T-helper 1 cell treated with Interleukin-12 subunit alpha and Interleukin-12 subunit beta and Interleukin-4 antibody, amounts not matched to agents 30 ng/mL and 1 ng/mL, for 36 hours (primary cell): Measurements from ENCODE around the gene ATP8B3. TPM values are rescaled to one million over a fixed set of nuclear protein-coding genes. Genes with fewer than 3 reads are reported as not detected.

Source experiments
- intact Hi-C: fragments of 100-400 bp; cut with micrococcal nuclease; formaldehyde crosslinking; loops from one replicate; pipeline ENCODE4 v1.15.1; 2024
- total RNA-seq: library from RNA; stranded (reverse); gene quantifications from 2 replicates; pipeline ENCODE4 v1.2.3, GENCODE V29; 2022

ATP8B3 gene
- total RNA-seq, 1 donor from 2014 or later: 14.2 TPM

DNA sequence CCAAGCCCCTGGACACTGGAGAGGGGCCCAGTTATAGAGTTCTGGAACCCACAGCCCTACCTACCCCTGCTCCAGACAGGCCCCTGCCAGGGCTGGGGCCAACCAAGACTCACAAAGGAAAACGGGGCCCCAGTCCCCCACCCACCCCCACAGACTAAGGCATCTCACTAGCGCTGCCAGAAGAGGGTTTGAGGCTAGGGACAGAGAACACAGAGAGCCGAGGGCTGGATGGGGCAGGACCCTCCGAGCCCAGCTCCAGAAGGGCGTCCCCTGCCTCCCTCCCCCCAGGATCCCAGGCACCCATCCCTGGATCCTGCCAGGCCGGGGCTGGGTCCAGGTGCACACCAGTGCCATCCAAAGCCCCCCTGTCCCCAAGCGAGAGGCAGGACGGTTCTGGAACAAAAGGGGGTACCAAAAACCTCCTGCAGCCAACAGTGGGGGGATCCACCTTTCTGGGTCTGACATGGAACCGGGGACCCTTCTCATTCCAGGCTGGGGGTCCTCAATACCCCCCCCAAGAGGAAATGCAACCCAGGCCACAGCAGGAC lies 40.6 kb upstream of the ATP8B3 start:
- intact Hi-C loops: no loop called here

DNA sequence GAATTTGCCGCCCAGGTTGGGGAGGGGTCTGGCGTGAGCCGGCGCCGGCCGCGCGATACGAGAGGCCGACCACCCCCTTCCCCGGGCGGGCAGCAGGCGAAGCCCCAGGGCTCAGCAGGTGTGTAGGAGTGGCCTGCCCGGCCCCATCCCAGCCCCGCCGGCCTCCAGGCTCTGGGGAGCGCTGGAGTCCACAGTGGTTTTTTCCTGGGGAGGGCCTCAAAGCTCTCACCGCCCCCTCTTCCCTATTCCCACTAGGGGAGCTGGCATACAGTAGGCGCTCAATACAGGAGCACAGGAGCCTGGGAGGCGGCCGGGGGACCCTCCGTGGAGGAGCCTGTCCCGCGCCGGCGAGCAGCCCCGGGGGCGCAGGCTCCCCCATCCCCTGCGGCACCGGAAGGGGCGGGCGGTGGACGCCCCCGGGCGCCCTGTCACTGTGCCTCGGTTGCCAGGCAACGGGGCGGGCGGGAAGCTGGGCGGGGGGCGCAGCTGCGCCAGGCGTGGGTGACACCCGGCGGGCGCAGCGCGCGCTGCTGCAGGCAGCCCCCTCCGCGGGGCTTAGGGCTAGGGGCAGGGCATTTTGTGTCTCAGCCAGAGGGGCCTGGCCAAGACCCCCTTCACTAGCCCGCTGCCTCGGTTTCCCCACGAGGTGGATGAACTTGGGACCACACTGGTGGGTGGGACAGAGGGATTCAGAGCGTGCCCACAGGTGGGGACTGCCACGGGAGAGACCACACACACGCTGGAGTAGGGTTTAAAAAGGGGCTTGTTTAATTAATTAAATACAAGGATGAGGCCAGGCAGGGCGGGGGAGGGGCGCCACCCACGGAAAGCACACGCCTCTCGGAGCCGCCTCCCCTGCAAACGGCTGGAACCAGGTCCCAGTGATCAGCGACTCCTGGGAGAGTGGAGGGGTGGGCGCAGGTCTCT lies 39.8 kb upstream of the ATP8B3 start:
- intact Hi-C loops: no loop called here

DNA sequence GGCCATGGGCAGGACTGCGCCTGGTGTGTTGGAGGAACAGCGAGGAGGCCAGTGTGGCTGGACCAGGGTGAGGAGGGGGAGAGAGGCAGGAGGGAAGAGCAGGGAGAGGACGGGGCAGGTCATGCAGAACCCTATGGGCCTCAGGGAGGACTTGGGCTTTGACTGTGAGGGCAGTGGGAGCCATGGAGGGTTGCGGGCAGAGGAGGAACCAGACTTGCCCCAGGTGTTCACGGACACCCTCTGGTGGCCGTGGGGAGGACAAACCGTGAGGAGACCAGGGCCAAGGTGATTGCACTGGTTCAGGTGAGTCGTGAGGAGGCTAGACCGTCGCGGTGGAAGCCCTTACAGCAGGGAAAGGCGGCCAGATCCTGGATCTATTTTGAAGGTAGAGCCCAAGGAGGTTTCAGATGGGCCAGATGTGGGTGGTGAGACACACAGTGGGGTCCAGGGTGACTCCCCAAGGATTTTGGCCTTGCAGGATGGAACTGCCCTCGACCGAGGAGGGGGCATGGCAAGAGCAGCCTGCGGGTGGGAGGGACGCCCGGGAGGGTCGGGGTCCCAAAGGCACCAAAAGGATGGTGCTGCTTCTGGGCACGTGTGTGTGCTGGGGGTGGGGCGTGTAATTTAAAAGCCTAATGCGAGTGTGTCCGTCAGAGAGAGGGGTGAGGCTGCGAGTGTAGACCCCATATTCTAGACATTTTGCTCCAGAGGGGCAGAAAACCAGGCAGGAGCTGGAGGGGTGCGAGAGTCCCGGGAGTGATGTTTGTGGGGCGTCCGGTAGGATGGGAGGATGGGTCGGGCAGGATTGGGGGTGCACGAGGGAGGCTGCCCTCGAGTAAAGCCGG lies 39.0 kb upstream of the ATP8B3 start:
- intact Hi-C loops: no loop called here

DNA sequence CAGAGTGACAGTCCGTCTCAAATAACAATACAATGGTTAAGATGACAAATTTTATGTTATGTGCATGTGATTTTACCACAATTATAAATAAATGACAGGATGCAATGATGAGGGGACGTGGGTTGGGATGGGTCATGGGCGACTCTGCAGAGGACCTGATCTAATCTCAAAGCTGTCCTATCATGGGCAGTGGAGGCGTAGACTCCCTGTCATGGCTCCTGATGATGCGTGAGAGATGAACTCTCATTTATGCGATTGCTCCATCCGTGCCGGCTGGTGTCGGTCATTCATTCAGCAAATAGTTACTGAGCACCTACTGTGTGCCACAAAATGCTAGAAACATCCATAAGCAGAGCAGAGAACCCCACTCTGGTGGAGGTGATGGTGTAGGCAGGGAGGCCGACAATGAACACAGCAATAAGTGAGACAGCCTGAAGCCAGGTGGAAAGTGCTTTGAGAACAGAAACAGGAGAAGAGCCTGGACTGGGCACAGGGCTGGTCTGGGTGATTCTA lies 37.9 kb upstream of the ATP8B3 start:
- intact Hi-C loops: no loop called here

DNA sequence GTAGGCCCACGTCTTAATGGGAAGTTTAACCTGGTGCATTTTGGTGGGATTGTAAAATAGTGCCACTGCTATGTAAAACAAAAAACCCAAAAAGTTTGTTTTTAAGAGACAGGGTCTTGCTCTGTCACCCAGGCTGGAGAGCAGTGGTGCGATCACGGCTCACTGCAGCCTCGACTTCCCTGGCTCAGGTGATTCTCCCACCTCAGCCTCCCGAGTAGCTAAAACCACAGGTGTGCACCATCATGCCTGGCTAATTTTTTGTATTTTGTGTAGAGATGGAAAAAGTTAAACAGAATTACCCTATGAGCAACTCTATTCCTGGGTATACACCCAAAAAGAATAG lies 37.0 kb upstream of the ATP8B3 start:
- intact Hi-C loops: no loop called here

DNA sequence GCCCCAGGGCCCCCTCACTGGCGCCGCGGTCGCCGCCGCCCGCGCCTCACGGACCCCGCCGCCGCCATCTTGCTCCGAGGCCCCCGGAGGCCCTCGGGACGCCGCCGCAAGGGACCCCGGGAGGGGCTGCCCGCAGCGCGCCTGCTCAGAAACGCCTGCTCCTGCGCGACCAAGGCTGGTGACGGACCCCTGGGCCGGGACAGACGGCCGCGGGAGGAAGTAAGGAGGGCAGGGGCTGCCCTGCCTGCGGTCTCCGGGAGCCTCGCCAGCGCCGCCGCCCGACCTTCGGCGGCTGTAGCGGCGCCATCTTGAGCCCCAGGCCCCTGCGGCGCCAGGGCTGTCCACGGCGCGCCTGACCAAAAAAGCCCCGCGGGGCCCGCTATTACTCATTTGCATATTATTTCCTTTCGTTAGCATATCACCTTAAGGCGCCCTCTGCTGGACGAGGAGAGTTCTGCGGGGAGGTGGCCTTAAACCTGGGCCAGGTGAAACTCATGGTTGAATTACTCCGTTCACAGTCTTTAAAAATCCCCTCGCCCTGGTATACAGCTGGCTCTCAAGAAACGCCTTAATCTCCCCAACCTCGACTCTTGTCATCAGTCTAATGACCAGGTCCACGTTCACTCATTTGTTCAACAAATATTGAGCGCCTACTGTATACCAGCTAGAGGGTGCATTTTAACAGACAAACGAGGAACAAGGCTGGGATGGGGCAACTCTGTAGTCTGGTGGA lies 36.5 kb upstream of the ATP8B3 start, which contains the start of gene REXO1:
Gene REXO1, minus strand, starts transcription at position 85 of the 733 bp plus-strand sequence. CDS start 125 bp downstream, outside the sequence.
- intact Hi-C loops: loop anchor here (1.0 kb wide), 3 partner anchors 36 to 195 kb away; partner anchors contain the start of genes ABHD17A and ATP8B3

DNA sequence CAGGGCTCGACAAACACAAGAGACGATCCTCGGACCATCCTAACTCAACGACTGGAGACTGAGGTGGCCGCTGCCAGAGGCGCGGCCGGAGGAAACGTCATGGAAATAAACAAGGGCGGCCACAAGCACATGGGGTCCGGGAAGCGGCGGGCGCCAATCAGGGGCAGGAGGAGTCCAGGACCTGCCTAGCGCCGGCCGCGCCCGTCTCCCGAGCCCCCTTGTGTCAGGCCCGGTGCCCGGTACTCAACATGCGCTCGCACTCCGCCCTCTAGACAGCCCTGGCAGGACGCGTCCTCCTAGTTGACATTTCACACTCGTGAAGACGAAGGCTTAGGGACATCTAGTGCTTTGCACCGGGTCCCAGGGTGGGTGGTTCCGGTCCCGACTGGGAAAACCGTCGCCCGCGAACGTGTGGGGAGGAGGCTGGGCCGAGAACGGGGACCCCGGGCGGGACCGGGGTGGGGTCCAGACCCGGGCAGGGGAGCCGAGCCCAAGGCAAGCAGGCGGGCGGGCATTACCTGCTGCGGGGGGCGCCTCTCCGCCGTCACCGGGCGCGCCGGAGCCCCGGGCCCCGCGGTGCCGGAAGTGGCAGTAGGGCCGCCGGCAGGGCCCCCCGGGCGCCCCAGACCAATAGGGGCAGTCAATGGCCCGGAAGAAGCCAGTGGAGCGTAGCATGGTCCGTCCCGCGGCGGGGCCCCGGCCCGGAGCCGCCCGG lies 35.8 kb upstream of the ATP8B3 start:
- intact Hi-C loops: loop anchor here (1.0 kb wide), 3 partner anchors 36 to 195 kb away; partner anchors contain the start of genes ABHD17A and ATP8B3

DNA sequence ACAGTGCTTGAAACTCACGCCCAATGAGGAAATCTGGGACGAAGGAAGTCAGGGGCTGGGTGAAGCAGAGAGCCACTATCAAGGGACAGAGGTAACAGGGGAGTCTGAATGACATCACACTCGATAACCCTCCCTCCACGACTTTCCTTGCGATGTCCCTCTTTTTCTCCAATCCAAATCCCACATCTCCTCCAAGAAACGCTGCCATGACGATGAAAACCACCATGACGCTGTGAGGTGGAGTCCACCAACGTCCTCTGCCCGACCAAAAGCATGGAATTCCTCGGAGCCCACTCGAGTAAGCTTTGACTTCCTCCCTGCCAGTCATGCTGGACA lies 35.2 kb upstream of the ATP8B3 start:
- intact Hi-C loops: no loop called here

DNA sequence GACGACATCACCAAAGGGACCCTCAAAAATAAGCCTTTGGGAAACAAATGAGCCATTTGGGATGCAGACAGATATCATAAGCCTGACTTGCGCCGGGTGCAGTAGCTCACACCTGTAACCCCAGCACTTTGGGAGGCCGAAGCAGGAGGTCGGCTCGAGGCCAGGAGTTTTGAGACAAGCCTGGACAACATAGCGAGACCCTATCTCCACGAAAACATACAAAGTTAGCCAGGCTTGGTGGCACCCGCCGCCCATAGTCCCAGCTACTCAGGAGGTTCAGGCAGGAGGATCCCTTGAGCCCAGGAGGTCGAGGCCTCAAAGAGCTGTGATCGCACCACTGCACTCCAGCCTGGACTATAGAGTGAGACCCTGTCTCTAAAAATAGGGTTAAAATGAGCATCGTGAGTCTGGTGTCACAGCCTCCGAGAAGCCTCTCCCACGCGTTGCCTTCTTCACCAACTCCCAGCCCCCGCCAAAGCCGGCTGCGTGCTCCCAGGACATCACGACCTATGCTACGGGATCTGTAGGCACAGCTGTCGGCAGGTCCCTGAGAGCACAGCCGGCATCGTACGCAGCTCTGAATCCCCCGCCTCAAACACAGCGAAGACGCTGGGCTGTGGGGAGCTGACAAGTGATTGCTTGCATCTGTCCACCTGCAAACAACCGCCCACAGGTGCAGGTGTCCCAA lies 34.6 kb upstream of the ATP8B3 start:
- intact Hi-C loops: no loop called here

DNA sequence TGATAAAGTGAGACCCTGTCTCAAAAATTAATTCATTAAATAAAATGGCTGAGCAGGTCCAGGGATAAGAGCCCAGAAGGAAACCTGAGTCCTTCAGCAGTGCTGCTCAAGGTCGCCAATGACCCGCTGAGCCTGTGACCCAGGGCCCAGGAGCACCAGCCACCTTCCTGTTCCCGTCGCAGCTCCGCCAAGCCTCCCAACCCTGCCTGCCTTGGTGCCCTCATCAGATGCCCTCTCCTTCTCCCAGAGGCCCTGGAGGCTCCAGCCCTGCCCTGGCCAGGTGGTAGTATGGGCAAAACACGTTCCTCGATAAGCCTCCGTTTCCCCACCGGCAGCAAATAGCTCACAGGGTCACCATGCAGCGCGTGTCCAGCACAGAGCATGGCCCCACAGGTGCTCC lies 33.6 kb upstream of the ATP8B3 start:
- intact Hi-C loops: no loop called here

DNA sequence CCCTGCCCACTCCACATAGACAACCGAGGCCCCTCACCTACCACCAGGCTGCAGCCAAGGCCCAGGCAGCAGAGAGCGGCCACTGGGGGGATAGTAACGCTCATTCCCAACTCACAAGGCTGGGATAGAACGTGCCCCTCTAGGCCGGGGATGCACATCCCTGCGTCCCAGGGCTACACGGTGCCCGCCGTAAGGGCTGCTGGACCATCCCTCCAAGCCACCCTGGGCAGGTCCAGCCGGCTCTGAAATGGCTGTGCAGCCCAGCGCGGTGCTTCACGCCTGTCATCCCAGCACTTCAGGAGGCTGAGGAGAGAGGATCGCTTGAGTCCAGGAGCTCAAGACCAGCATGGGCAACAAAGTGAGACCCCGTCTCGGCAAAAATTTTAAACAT lies 33.0 kb upstream of the ATP8B3 start:
- intact Hi-C loops: no loop called here

DNA sequence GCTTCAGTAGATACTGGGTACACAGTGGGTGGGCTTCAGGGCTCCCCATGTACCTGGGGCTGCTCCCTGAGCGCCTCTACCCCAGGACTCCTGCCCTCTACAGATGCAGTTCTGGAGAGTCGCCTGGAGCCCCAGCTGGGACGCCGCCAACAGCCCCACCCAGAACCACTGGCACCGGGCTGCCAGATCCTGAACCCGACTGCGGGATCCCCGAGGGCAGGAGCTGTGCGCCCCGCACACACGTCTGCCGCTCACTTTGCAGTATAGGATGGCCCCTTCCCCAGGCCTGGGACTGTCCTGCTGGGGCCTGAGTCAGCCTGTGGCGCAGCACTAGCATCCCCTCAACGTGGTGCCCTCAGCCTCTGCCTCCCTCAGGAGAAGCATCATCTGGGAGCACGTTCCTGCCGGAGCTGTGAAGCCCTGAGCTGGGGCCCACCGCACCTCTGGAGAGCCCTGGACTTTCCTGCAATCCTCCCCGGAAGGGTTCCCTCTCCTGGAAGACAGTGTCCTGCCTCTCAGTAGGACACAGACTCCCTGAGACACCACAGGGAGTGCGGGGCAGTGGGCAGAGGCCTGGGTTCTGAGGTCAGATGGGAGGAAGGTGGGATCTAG lies 32.5 kb upstream of the ATP8B3 start:
- intact Hi-C loops: no loop called here

DNA sequence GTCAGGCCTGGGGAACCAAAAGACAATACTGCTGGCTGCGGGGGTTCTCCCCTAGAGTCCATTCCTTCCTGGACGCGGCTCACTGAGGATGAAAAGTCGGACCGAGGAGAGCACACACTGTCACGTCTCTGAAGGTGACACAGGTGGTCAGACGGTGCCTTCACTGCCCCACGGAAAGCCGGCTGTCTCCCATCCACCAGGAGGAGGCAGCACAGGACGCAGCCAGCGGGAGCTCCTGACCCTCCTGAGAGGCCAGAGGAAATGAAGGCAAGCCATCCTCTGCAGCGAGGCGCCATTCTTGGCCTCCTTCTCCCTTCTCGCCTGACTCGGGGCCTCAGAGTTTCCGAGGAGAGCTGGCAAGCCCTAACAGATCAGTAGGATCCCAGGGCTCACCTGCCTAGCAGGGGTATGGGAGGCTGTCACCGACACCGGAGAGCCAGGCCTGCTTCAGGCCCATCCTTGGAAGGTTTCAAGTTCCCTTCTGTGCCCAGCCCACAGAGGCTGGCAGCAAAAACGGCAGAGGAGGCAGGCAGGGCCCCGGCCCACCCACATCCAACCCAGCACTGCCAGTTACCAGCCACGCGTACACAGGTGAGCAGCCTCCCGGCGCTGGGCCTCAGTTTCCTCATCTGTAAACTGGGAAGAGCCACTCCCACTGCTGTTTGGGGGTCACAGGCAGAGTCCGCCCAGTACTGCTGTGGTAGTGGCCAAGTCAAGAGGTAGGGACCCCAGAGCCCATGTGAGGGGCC lies 31.7 kb upstream of the ATP8B3 start:
- intact Hi-C loops: no loop called here

DNA sequence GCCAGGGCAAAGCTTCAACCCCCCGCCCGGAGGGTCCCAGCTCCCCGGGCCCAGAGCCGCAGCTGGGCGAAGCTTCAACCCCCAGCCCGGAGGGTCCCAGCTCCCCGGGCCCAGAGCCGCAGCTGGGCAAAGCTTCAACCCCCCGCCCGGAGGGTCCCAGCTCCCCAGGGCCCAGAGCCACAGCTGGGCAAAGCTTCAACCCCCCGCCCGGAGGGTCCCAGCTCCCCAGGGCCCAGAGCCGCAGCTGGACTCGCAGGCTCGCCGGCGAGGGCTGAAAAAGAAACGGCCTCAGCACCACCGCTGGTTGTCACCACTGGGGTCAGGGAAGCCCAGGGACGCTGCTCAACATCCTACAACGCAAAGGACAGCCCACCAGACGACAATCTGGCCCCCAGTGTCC lies 31.0 kb upstream of the ATP8B3 start:
- intact Hi-C loops: no loop called here

DNA sequence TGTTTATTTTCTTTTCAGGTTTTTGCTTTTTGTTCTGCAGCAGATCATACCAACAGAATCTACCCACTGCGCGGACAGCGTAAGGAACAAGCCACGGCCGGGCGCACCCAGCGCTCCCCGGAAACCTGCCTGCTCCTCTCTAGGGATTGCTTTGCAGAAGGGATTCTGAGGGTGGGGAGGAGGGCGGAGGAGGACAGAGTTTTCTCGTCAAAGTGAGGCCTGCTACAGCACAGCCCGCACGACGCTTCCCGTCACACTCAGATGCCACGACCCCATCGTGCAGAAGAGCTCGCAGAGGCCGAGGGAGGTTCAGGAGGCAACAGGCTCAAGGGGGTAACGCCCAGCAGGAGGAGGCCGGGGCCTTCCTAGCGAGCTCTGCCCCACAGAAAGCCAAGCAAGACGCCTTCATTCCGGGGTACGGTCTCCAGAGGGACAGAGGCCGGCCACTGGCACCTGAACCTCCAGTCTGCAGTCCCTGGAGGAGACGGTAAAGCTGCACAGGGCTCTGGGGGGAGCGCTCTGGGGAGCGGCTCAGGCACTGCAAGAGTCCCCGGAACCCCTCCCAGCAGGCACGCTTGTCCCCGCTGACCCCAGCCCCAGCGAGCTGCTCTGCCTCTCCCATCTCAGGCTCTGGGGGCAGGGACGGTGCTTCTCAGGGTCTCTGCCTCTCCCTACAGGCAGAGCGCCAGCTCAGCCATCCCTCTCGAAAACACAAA lies 29.3 kb upstream of the ATP8B3 start:
- intact Hi-C loops: no loop called here

DNA sequence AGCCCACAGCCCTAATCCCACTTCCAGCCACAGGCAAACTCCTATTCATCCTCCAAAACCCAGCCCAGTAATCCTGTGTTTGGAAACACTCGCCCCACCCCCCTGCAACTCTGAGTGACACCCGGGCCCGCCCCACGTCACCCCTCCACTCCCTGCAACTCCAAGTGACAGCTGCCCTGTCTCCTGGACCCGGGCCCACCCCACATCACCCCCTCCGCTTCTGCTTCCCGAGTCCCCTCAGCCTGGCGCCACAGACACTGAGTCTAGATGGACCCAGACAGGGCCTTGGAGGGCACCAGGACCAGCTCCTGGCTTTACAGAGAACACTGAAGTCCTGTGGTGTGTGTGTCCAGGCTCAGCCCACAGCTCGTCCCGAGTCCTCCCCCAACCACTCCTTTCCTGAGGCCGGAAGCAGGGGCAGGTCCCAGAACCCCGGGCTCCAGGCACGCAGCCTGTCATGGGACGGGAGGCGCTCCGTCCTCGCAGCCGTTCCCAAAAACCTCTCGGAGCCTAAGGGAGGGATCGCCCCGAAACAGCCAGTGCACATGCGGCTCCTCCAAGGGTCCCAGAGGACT lies 28.6 kb upstream of the ATP8B3 start:
- intact Hi-C loops: no loop called here

DNA sequence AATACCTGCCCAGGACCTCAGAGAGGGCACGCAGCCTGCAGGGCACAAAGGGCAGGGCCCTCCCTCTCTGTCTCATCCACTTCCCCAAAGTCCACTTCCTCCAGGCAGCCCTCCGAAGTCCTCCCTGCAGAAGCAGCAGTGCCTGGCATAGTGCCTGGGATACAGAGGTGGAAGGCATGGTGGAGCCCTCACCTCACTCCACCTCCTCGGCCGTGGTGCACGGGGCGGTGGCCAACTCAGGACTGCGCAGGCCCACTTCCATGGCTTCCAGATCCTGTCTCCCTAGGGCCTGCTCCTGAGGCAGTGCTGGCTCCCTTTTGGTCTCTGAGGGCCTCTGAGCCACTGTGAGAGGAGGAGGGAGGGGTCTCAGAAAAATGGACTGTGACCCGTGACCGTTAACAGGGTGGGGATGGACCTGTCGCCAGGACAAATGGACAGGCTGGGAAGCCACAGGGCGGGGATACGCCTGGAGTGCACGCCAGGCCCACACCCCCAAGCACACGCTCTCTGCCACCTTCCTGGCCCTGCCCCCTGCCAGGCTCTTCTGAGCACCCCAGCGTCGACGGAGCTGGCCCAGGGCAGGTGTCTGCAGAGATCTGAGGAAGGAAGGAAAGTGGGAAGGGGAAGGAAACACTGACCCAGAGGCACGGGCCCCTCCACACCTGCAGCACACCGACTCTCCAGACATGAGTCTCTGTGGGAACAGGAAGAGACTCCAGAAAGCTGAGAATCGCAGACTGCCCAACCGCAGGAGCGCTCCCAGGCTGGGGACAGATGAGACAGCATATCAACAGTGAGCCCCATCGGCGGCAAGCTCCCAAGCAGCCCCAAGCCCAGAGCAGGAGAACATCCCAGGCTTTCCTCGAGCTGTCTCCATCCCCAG lies 27.8 kb upstream of the ATP8B3 start:
- intact Hi-C loops: no loop called here
